ENCODE measurements around the gene WDR54.

WDR54 gene

DNA sequence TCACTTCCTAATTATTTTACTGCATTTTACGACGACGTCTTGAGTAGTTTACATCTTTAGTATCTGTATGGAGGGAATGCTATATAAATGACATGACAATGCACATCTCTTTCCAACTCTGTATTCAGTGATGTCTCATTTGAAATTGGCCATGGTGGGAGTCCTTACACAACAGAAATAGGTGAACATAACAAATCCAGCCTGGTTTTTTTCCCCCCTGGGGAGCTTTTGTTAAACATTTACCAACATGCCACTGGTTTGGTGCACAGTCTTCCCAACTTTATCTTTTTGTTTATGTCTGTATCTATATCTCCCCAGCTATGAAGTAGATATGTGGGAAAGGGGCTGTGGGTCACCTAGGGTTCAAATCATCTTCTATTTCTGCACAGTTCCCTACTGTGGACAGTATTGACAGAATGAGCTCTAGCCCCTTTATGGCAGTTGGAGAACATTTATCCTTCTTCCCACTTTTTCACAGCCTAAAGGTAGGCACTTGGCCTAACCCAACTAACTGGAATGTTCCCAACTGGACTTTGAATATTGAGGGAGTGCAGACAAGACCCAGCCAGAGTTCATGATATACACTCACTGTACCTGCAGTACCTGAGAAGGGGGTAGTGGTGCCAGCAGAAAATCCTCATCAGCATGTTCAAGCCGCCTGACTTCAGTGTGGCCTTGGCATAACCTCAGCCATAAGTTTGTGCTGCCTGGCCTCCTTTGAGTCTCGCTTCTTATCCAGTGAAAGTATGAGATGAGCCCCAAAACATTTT, 25.9 kb downstream of the WDR54 start:
- H3K27me3 ChIP-seq (ENCODE audit: insufficient read depth, insufficient read length) = no peaks in the 10 kb centered on the region
- TF ChIP-seq SUZ12 (IDR thresholded peaks at IDR 0.05; ENCODE audit: extremely low read depth, insufficient read depth, insufficient read length) (no peak), ZNF274 (IDR thresholded peaks at IDR 0.05; ENCODE audit: low read depth, low read length) (no peak), YY1 (IDR thresholded peaks at IDR 0.05; ENCODE audit: insufficient read depth, insufficient read length) (no peak)
- no peaks in the 10 kb centered on the region for H3K36me3 ChIP-seq (ENCODE audit: insufficient read depth, insufficient read length, low read length)
- no peaks in the 10 kb centered on the region for H3K4me1 ChIP-seq (ENCODE audit: insufficient read depth, insufficient read length)
- H3K9ac ChIP-seq (ENCODE audit: insufficient read length, low read depth) = no peak overlapping the region
- H3K4me3 ChIP-seq (ENCODE audit: insufficient read length, low read depth) = no peak overlapping the region
- no peak for DNase-seq (ENCODE audit: low read depth, low spot score)
- H3K9me3 ChIP-seq (ENCODE audit: insufficient read depth, low read length) = no peaks in the 10 kb centered on the region

DNA sequence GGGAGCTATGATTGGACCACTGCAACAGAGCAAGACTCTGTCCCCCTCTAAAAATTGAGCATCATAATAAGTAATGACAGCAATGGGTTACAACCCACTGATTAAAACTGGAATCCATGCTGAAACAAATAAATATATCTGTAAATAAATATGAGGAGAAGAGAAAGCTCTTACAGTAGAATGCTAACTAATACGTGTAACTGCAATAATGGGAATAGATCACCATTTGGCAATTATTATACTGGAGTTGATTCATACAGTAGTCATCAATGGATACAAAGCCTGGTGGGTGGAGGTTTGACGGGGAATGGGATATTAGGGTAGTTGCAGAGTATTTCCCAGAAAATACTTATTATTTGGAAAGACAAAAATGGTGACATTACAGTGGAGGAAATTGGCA, 27.2 kb downstream of the WDR54 start:
- no peak for DNase-seq (ENCODE audit: low read depth, low spot score)
- Histone ChIP-seq H3K9me3 (ENCODE audit: insufficient read depth, low read length) (no peaks in the 10 kb centered on the region), H3K4me1 (ENCODE audit: insufficient read depth, insufficient read length) (no peaks in the 10 kb centered on the region), H3K36me3 (ENCODE audit: insufficient read depth, insufficient read length, low read length) (no peaks in the 10 kb centered on the region), H3K27me3 (ENCODE audit: insufficient read depth, insufficient read length) (no peaks in the 10 kb centered on the region), H3K4me3 (ENCODE audit: insufficient read length, low read depth) (no peak overlapping the region), H3K9ac (ENCODE audit: insufficient read length, low read depth) (no peak overlapping the region)
- TF ChIP-seq YY1 (IDR thresholded peaks at IDR 0.05; ENCODE audit: insufficient read depth, insufficient read length) (no peak), ZNF274 (IDR thresholded peaks at IDR 0.05; ENCODE audit: low read depth, low read length) (no peak), SUZ12 (IDR thresholded peaks at IDR 0.05; ENCODE audit: extremely low read depth, insufficient read depth, insufficient read length) (no peak)

GRCh38 chr2:74450570-74451190, 29.1 kb downstream of the WDR54 start:
- Histone ChIP-seq H3K36me3 (ENCODE audit: insufficient read depth, insufficient read length, low read length) (peaks cover under 1% of the 10 kb centered on the region), H3K27me3 (ENCODE audit: insufficient read depth, insufficient read length) (no peaks in the 10 kb centered on the region), H3K4me3 (ENCODE audit: insufficient read length, low read depth) (no peak overlapping the region), H3K4me1 (ENCODE audit: insufficient read depth, insufficient read length) (no peaks in the 10 kb centered on the region), H3K9ac (ENCODE audit: insufficient read length, low read depth) (no peak overlapping the region), H3K9me3 (ENCODE audit: insufficient read depth, low read length) (no peaks in the 10 kb centered on the region)
- DNase-seq (ENCODE audit: low read depth, low spot score) = no peak
- no peak for TF ChIP-seq ZNF274 (IDR thresholded peaks at IDR 0.05; ENCODE audit: low read depth, low read length)
- no peak for TF ChIP-seq SUZ12 (IDR thresholded peaks at IDR 0.05; ENCODE audit: extremely low read depth, insufficient read depth, insufficient read length)
- TF ChIP-seq YY1 (IDR thresholded peaks at IDR 0.05; ENCODE audit: insufficient read depth, insufficient read length) = no peak

DNA sequence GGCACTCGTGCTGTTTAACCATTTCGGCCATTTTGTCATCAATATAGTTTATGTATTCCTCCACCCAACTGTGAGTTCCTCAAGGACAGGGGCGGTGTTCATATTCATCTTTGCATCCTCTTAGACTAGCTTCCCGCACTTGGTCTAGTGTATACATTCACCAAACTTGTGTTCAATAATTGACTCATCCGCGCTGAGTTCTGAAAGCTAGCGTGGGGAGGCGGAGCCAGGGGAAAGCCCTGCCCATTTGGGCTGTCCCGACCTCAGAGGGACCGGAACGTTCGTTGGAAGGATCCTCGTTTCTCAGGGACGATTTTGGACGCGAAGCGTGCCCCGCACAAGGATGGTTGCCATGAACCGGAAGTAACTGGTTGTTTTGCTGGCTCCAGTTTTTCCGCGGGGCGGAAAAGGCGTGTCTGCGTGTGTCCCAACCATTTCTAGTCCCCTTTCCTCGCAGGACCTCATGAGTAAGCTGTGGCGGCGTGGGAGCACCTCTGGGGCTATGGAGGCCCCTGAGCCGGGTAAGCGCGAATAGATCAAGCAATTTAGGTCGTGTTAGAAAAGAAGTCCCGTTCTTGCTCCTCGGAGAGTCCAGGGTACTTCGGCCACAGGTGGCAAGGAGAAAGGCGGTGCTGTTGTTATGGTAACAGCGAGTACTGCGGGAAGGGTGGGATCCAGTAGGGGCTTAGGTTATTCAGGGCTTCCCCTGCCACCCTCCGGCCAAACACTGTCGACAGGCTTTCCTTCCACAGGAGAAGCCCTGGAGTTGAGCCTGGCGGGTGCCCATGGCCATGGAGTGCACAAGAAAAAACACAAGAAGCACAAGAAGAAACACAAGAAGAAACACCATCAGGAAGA, 33.4 kb downstream of the WDR54 start, which contains the start of gene INO80B:
Gene INO80B (plus strand): TSS at position 434 of the 858 bp plus-strand sequence. CDS start 30 bp downstream, at position 464.
- no peaks in the 10 kb centered on the region for H3K9me3 ChIP-seq (ENCODE audit: insufficient read depth, low read length)
- peaks cover 5% of the 10 kb centered on the region for H3K36me3 ChIP-seq (ENCODE audit: insufficient read depth, insufficient read length, low read length)
- H3K9ac ChIP-seq (ENCODE audit: insufficient read length, low read depth) = peak within 1 kb of the TSS; percentile 68
- TF ChIP-seq YY1 (IDR thresholded peaks at IDR 0.05; ENCODE audit: insufficient read depth, insufficient read length) (peak; percentile 96), ZNF274 (IDR thresholded peaks at IDR 0.05; ENCODE audit: low read depth, low read length) (no peak)
- H3K27me3 ChIP-seq (ENCODE audit: insufficient read depth, insufficient read length) = no peaks in the 10 kb centered on the region
- peak within 1 kb of the TSS; percentile 71 for H3K4me3 ChIP-seq (ENCODE audit: insufficient read length, low read depth)
- H3K4me1 ChIP-seq (ENCODE audit: insufficient read depth, insufficient read length) = no peaks in the 10 kb centered on the region
- peak; percentile 97 for DNase-seq (ENCODE audit: low read depth, low spot score)

DNA sequence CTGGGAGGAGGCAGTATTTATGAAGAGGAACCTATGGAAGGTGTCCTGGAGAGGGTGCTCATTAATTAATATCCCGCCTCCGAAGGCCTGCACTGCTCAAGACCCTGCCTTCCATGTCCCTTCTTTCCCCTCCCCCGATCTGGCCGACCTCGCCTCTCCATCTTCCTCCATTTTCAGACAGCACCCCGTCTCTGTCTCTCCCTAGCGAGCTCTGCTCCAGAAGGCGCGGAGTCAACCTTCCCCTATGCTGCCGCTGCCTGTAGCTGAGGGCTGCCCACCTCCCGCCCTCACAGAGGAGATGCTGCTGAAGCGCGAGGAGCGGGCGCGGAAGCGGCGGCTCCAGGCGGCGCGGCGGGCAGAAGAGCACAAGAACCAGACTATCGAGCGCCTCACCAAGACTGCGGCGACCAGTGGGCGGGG, 35.6 kb downstream of the WDR54 start:
- H3K9ac ChIP-seq (ENCODE audit: insufficient read length, low read depth) = peak overlapping the region; percentile 68
- TF ChIP-seq SUZ12 (IDR thresholded peaks at IDR 0.05; ENCODE audit: extremely low read depth, insufficient read depth, insufficient read length) (no peak), YY1 (IDR thresholded peaks at IDR 0.05; ENCODE audit: insufficient read depth, insufficient read length) (no peak), ZNF274 (IDR thresholded peaks at IDR 0.05; ENCODE audit: low read depth, low read length) (no peak)
- DNase-seq (ENCODE audit: low read depth, low spot score) = no peak
- no peaks in the 10 kb centered on the region for H3K4me1 ChIP-seq (ENCODE audit: insufficient read depth, insufficient read length)
- peaks cover 21% of the 10 kb centered on the region for H3K36me3 ChIP-seq (ENCODE audit: insufficient read depth, insufficient read length, low read length)
- H3K27me3 ChIP-seq (ENCODE audit: insufficient read depth, insufficient read length) = no peaks in the 10 kb centered on the region
- H3K9me3 ChIP-seq (ENCODE audit: insufficient read depth, low read length) = no peaks in the 10 kb centered on the region
- peak overlapping the region; percentile 53 for H3K4me3 ChIP-seq (ENCODE audit: insufficient read length, low read depth)

GRCh38 chr2:74457549-74458131, 36.1 kb downstream of the WDR54 start:
- Histone ChIP-seq H3K4me1 (ENCODE audit: insufficient read depth, insufficient read length) (no peaks in the 10 kb centered on the region), H3K4me3 (ENCODE audit: insufficient read length, low read depth) (peak overlapping the region; percentile 63), H3K9ac (ENCODE audit: insufficient read length, low read depth) (peak overlapping the region; percentile 68), H3K9me3 (ENCODE audit: insufficient read depth, low read length) (no peaks in the 10 kb centered on the region), H3K27me3 (ENCODE audit: insufficient read depth, insufficient read length) (no peaks in the 10 kb centered on the region), H3K36me3 (ENCODE audit: insufficient read depth, insufficient read length, low read length) (peaks cover 26% of the 10 kb centered on the region)
- DNase-seq (ENCODE audit: low read depth, low spot score) = no peak
- no peak for TF ChIP-seq YY1 (IDR thresholded peaks at IDR 0.05; ENCODE audit: insufficient read depth, insufficient read length)
- TF ChIP-seq ZNF274 (IDR thresholded peaks at IDR 0.05; ENCODE audit: low read depth, low read length) = no peak
- TF ChIP-seq SUZ12 (IDR thresholded peaks at IDR 0.05; ENCODE audit: extremely low read depth, insufficient read depth, insufficient read length) = no peak

All from NT2/D1 (cell line).